Right lobe of liver (tissue), 4 donors: ENCODE data around the gene KLHL6.

Source experiments
- CTCF ChIP-seq, 4 donors: fragments of 200-600 bp in 3 of 4; fragments of 450-650 bp in 1 of 4; IDR thresholded peaks; one replicate each; pipeline versions ENCODE4 v1.5.1 to v1.8.0; 2016 to 2022; ENCODE audit warnings: antibody characterized with exemption in 4 of 4, mild to moderate bottlenecking in 2 of 4
- POLR2A ChIP-seq: fragments of 450-650 bp; IDR thresholded peaks from one replicate; pipeline ENCODE4 v1.6.1; 2017; ENCODE audit warnings: antibody characterized with exemption, mild to moderate bottlenecking
- donor health status: DM: no; HTN: no; CAD: no.
- donor health status: DM: no; HTN: no; CAD: no.
- donor health status: DM: no; HTN: yes; CAD: no.

GRCh38 chr3:183504597-183504996, 50.9 kb downstream of the KLHL6 start:
- no peak for TF ChIP-seq CTCF (IDR thresholded peaks at IDR 0.05)
- no peak for TF ChIP-seq POLR2A
